Measurements from ENCODE around the gene SUGCT.
"Not testable (repeated sequence)": the region's sequence is repeated elsewhere in the genome, so short reads cannot be mapped to it uniquely, and the experiment has no call there.

SUGCT gene

DNA sequence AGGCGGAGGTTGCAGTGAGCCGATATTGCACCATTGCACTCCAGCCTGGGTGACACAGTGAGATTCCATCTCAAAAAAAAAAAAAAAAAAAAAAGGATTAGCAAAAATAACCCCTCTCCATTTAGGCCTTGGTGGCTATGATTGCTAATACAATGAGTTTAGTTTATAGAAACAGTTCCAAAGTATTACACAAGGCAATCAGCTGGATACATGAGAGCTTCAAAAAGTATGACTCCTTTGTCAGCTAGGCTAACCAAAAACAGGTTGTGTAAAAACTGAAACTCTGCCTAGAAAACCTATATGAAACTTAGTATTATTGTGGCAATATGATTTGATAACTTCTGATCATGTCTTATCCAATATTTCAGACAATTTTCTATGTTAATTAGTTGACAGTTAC is 57.2 kb downstream of the SUGCT start:
- no peak overlapping the region for H3K4me3 ChIP-seq (ENCODE audit: low read depth, low read length)
- peak; percentile 34 for DNase-seq (ENCODE audit: low read depth)

DNA sequence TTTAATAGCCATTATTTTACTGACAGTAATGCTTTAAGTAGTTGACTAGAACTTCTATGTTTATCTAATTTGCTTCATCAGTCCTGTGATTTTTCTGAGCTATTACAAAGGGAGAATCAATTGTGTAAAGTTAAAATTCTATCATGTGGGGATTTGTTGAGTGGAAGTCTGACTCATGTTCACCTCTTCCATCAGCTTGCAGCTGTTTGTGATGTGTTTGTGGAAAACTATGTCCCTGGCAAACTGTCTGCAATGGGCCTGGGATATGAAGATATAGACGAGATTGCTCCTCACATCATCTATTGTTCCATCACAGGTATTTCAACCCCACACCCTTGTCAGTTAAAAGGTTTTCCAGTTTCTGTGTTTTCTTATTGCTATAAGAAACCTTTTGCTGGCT is 59.9 kb downstream of the SUGCT start:
- DNase-seq (ENCODE audit: low read depth), result peak; percentile 90
- no peak overlapping the region for H3K4me3 ChIP-seq (ENCODE audit: low read depth, low read length)

DNA sequence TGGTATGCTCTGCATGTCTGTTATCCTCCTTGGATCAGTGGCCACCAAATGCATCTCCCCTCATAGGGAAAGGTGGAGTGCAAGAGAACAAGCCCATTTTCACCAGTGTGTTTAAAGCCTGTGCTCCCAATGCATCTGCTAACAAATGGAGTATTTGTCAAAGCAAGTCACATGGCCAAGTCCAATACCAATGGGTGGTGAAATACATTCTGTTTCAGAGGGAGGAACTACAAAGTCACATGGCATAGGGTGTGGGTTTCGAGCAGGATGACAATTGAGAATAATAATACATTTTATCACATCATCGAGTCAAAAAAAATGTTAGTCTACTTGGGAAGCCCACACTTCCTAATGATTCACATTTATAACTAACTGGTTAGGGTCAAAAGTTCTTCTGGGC is 62.7 kb downstream of the SUGCT start:
- DNase-seq (ENCODE audit: low read depth), result no peak
- H3K4me3 ChIP-seq (ENCODE audit: low read depth, low read length), result no peak overlapping the region

DNA sequence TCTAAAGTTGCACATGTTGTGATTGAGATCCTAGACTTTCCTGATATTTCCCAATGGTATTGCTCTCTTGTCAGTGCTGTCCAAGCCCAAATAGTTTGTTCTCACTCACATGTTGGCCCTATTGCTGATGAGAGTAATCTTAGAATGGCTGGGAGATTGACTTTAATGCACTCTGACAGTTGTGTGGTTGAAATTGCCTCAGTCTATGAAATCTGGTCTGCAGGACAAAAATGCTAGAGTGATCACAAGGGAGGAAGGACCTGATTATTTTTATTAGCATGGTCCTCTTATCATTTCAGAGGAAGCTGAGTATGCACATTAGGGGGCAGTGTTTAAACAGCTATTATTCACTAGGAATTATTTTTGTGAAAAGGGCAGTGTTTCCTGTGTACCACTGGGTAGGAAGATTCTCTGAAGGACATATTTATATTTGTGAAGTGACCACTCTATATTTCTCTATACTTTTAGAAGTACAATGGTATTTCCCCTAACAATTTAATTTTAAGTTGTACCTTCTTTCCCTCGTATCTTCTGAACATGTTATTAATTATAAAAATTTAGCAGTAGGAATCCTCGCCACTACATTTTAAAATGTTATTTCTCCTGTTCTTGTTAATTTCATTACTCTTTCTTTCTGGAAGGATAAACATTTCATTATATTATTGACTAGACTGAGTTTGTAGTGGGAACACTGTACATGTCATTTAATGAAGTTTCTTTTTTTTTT is 64.4 kb downstream of the SUGCT start:
- peak; percentile 78 for DNase-seq (ENCODE audit: low read depth)
- no peak overlapping the region for H3K4me3 ChIP-seq (ENCODE audit: low read depth, low read length)

DNA sequence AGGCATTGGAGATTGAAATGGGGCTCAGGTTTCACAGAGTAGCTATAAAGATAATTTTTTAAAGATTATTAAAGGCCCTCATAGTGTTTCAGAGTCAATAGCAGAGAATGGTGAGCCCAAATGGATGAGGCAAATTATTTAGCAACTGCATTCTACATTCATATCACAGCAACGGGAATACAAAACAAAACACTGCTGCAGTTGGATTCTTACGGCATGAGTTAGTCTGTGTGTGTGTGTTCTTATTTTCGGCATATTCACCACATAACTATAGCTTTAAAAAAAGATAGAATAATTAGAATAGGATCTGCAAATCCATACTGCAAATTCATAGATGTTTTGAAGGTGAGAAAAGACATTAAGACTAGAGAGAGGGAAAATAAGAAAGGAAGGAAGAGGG is 66.0 kb downstream of the SUGCT start:
- peak; percentile 83 for DNase-seq (ENCODE audit: low read depth)
- no peak overlapping the region for H3K4me3 ChIP-seq (ENCODE audit: low read depth, low read length)

DNA sequence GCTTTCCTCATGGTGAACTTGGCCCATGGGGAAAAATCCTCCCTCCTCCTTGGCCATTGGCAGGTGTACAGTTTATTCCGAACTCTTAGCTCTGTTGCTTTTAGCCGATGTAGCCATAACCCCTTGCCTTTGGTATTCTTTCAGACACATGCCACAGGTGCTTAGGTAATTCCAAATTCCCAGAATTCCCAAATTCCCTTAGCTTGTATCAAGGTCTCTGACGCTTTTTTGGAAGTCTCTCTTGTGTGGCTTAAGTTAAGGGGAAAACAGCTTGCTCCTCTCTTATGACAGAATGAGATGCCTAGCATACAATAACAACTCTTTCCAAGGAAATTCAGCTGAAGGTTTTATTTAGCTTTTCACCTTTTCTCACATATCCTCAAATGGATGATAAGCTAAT is 68.0 kb downstream of the SUGCT start:
- no peak for DNase-seq (ENCODE audit: low read depth)
- H3K4me3 ChIP-seq (ENCODE audit: low read depth, low read length), result no peak overlapping the region

DNA sequence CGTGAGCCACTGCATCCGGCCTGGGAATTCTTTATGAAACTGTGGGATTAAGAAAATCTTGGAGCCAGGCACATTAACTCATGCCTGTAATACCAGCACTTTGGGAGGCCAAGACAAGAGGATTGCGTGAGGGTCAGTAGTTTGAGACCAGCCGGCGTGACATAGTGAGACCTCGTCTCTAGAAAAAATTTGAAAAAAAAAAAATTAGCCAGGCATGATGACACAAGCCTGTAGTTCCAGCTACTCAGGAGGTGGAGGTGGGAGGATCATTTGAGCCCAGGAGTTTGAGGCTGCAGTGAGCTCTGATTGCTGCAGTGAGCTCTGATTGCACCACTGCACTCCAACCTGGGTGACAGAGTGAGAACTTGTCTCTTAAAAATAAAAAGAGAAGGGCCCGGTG is 69.8 kb downstream of the SUGCT start:
- DNase-seq (ENCODE audit: low read depth), result no peak
- no peak overlapping the region for H3K4me3 ChIP-seq (ENCODE audit: low read depth, low read length)

DNA sequence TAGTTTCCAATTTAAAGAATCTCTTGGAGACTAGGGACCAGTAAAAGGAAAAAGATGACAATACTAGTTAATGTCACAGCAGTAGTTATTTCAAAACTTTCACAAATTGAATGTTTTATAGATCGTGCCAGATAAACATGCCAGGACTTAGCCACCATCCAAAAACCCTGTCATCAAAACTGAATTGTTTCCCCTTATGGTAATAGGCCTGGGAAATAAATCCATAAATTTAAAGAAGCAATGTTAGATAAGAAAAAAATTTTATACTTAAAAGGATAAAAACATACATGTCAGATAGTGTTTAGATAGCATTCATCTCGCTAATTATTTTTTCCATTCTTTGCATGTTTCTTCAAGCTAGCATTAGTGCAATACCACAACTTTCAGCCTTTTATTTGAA is 71.2 kb downstream of the SUGCT start:
- no peak for DNase-seq (ENCODE audit: low read depth)
- no peak overlapping the region for H3K4me3 ChIP-seq (ENCODE audit: low read depth, low read length)

DNA sequence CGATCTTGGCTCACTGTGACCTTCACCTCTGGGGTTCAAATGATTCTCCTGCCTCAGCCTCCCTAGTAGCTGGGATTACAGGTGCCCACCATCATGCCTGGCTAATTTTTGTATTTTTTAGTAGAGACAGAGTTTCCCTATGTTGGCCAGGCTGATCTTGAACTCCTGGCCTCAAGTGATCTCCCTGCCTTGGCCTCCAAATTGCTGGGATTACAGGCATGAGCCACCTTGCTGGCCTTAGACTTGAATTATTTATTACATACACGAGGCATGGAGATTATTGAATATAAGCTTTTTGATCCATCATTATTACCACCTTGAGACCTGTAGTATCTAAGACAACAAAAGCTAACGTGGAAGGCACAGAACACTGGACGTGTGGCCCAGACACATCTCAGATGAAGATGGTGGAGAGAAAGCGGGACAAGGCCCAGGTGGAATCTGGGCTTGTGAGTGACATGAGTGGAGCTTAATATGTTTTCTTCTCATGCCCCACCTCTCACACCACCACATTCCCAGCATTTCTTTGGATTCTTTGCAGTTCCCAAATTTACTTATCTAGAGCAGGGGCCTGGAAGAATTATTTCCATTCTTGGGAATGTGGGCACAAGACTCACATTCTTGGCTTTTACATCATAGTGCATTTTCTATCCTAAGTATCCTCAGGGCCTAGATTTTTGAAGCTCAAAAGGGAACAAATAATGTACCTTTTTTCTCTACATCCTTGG is 76.6 kb downstream of the SUGCT start:
- no peak for DNase-seq (ENCODE audit: low read depth)
- no peak overlapping the region for H3K4me3 ChIP-seq (ENCODE audit: low read depth, low read length)

DNA sequence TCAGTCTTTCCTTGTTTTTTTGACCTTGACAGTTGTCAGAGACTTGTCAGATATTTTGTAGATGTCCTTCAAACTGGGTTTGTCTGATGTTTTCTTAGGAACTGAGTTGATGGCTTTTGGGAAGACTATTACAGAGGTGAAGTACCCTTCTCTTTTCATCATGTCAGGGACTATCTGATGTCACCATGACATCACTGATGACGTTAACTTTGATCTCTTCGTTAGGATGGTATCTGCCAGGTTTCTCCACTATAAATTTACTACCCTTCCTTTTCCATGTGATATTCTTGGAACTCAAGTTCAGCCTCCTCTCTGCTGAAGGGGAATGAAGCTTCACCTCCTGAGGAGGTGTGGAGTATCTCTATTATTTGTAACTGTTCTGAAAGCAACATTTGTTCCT is 78.5 kb downstream of the SUGCT start:
- DNase-seq (ENCODE audit: low read depth), result no peak
- H3K4me3 ChIP-seq (ENCODE audit: low read depth, low read length), result no peak overlapping the region

DNA sequence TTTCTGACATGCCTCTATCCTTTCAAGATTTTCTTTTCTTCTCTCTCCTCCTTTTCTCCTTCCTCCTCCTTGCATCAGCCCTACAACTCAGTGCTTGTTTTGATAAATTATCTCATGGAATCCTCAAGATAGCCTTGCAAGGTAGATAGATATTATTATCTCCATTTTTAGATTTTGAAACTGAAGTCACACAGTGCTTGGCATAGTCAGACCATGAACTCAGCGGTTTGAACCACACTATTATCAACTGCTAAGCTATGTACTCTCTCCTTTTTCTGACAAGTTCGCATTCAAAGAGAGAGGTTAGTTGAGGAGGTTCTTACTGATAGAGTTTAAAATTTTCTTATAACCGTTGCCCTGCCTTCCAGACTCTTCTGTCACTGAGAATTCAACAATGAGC is 79.1 kb downstream of the SUGCT start:
- DNase-seq (ENCODE audit: low read depth), result no peak
- no peak overlapping the region for H3K4me3 ChIP-seq (ENCODE audit: low read depth, low read length)

DNA sequence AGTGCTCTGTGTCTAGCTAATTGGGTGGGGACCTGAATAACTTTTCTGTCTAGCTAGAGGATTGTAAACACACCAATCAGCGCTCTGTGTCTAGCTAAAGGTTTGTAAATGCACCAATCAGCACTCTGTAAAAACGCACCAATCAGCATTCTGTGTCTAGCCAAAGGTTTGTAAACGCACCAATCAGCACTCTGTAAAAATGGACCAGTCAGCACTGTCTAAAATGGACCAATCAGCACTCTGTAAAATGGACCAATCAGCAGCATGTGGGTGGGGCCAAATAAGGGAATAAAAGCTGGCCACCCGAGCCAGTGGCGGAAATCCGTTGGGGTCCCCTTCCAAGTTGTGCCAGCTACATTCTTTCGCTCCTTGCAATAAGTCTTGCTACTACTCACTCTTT is 83.8 kb downstream of the SUGCT start:
- not testable (repeated sequence) for H3K4me3 ChIP-seq (ENCODE audit: low read depth, low read length); DNase-seq (ENCODE audit: low read depth)

DNA sequence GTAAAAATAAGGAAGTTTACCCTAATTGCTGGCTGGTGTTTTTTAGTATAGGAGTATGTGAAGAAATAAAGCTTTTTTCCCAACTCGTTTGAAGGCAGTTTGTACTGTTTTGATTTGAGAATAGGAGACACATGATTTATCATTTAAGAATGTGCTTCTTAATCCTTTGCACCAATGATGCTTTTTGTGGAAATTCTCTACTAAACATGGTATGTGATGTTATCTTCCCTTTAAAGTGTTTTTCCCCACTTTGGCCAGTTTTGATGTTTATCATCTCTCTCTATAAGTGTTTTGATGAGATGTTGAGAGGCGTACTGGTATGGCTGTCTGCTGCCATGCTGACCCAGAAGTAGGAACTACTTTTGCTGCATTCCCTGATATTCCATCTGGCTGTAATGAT is 85.1 kb downstream of the SUGCT start:
- peak; percentile 68 for DNase-seq (ENCODE audit: low read depth)
- no peak overlapping the region for H3K4me3 ChIP-seq (ENCODE audit: low read depth, low read length)

DNA sequence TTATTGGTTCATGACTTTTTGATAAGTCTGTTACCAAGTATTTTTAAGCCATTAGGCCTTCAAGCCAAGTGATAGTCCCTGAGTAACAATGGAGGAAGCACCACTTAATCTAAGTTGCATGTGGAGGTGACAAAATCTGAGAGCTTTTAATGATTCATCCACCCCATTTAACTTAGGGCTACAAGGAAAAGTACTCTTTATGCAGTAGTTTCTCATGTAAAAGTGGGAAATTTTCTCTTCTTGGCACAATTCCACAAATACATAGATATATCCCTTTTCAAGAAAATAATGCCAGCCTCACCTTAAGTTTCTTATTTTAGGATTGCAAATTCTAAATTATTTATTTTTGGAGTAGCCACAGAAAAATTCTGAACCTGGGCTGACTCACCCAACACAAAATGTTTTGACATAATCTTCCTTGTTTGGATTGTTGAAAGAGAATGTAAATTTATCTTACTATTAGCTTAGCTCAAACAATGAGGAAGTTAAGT is 85.7 kb downstream of the SUGCT start:
- no peak for DNase-seq (ENCODE audit: low read depth)
- no peak overlapping the region for H3K4me3 ChIP-seq (ENCODE audit: low read depth, low read length)

DNA sequence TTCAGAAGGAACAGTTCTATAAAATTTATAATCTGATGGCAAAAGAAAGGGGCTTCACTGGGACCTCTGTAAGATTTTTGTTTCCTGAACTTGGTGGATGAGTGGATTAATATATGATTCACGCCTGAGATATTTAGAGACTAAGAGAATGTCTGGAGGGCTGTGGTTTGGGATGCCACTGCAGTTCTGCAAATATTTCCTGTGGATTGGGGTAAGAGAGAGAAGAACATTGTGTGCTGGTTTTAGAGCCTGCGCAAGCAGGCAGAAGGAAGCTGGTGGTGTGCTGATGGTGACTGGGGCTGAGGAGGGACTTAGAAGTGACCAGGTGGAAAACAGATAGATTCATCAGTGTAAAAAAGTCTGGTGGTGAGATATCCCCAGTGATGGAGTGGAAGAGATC is 87.0 kb downstream of the SUGCT start:
- H3K4me3 ChIP-seq (ENCODE audit: low read depth, low read length), result no peak overlapping the region
- peak; percentile 99 for DNase-seq (ENCODE audit: low read depth)

DNA sequence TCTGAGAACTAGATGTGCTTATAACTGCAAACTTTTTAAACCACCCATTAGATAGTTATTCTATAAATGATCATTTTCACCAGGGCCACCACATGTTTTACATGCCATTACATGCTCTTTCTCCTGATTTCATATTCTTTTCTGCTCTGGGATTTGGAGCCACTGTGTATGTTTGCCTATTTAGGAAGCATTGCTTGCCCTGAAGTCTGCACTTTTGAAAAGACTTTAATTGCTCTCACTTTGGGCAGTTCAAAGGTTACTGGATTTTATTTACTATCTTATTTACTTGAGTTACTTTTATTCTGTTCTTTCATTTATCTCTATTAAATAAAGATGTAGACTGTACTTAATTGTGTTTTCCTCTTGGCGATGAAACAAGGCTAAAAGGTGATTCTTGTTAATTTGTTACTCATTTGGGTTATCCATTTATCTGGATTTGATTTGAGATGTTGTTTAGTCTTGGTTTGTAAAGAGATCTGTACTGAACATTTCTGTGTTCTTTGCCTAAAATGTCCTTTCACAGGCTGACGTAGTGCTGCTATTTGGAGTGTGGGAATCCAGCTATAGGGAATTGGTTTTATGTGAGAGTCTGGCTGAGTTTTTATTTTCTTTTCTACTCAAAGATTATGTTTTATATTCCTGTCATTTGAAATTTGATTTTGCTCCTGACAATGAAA is 88.8 kb downstream of the SUGCT start:
- no peak overlapping the region for H3K4me3 ChIP-seq (ENCODE audit: low read depth, low read length)
- DNase-seq (ENCODE audit: low read depth), result peak; percentile 54

DNA sequence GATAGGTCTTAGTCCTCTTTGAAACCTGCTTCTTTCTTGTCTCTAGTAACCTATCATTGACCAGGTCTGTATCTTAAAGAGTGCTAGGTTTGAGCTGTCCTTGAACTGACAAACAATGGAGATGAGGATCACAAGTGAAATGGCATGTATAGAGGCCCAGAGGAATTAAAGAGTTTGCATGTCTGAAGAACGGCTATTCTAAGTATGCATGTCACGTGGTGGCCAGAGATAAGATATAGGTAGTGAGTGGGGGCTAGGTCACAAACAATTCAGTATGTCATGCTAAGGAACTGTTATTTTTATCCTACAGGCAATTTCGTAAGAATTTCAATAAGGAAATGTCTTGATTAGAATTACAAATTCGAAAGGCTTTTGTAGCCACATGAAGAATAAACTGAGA is 95.3 kb downstream of the SUGCT start:
- H3K4me3 ChIP-seq (ENCODE audit: low read depth, low read length), result no peak overlapping the region
- no peak for DNase-seq (ENCODE audit: low read depth)

DNA sequence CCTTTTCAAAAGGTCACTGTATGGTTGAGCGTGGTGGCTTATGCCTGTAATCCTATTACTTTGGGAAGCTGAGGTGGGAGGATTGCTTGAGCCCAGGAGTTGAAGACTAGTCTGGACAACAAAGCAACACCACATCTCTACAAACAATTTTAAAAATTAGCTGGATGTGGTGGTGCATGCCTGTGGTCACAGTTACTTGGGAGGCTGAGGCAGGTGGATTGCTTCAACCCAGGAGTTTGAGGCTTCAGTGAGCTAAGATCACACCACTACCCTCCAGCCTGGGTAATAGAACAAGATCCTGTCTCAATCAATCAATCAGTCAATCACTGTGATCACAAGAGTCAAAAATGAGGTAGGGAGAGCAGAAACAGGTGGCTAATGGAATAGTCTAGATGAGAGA is 97.0 kb downstream of the SUGCT start:
- DNase-seq (ENCODE audit: low read depth), result no peak
- no peak overlapping the region for H3K4me3 ChIP-seq (ENCODE audit: low read depth, low read length)

DNA sequence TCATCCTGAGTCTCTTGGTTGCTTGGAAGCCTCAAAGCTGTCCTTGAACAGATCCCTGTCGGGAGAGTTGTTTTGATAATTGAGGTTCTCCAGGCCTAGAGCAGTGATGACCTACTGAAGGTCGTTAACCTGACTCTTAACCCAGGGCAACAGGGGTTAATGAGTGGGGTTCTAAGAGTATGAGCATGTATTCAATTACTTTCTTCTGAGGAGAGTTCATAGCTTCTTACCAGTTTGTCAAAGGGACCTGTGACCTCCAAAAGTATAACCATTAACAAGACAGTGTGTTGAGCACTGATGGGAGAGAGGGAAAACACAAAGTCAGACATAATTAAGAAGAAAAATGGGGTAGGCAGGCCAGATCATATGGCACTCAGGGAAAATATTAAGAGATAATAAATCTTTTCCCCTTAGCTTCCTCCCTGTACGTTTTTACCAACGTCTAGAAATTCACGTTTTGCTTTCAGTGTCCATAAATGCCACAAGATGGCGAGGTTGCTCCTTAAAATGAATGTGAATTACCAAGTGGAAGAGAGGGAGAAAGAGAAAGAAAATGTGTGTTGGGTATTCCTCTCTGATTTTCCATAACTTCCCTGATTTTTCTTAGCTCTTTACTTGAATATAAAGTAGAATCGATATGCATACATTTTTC is 97.6 kb downstream of the SUGCT start:
- peak; percentile 41 for DNase-seq (ENCODE audit: low read depth)
- no peak overlapping the region for H3K4me3 ChIP-seq (ENCODE audit: low read depth, low read length)

DNA sequence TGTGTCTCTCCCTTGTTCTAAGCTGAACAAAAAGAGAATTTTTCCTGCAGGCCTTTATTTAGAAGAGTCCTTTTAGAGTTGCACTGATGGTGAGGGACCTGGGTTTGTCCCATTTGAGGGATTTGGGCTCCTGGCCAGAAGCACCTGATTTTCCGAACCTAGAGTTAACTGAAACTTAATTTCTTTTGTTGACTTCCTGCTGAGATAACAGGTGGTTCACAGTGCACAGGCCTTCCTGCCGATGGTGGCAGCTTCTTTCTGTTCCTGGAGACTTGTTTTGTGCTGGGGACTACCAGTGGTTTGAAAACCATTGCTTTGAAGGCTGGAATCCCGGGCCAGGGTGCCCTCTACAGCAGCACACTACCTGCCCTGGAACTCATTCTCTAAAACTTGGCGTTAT is 99.2 kb downstream of the SUGCT start:
- no peak for DNase-seq (ENCODE audit: low read depth)
- no peak overlapping the region for H3K4me3 ChIP-seq (ENCODE audit: low read depth, low read length)
